ENCODE data around the gene CAVIN2.

Gene CAVIN2

GRCh38 chr2:191875859-191876258 is 29.0 kb upstream of the CAVIN2 start:
- Histone ChIP-seq H3K27me3 (ENCODE audit: control insufficient read depth, low read length) (no peaks in the 10 kb centered on the region), H3K4me2 (ENCODE audit: low read length) (no peak overlapping the region), H3K27ac (ENCODE audit: low read depth, low read length) (no peak overlapping the region), H3K4me1 (ENCODE audit: control insufficient read depth, low read length) (no peaks in the 10 kb centered on the region), H3K9me2 (replicated peaks; ENCODE audit: control insufficient read depth, low read length) (no peaks in the 10 kb centered on the region), H3K4me3 (ENCODE audit: low read length) (no peak overlapping the region), H3K9me3 (ENCODE audit: control insufficient read depth, insufficient read depth, low read length) (no peaks in the 10 kb centered on the region), H3F3A (ENCODE audit: control insufficient read depth, insufficient read depth) (no peaks in the 10 kb centered on the region), H3K79me2 (ENCODE audit: control insufficient read depth, low read length) (no peaks in the 10 kb centered on the region), H4K20me1 (ENCODE audit: control insufficient read depth, insufficient read depth, low read depth, low read length) (no peaks in the 10 kb centered on the region), H3K36me3 (ENCODE audit: control insufficient read depth, low read length) (no peaks in the 10 kb centered on the region)
- no peak for TF ChIP-seq CTCF (IDR thresholded peaks at IDR 0.05; ENCODE audit: low read depth, low read length, poor library complexity, severe bottlenecking)
- no peak for TF ChIP-seq EZH2phosphoT487 (IDR thresholded peaks at IDR 0.05; ENCODE audit: borderline replicate concordance, low read length)

- Histone ChIP-seq H3K27ac (ENCODE audit: low read depth, low read length) (no peak overlapping the region), H4K20me1 (ENCODE audit: control insufficient read depth, insufficient read depth, low read depth, low read length) (no peaks in the 10 kb centered on the region), H3K79me2 (ENCODE audit: control insufficient read depth, low read length) (no peaks in the 10 kb centered on the region), H3K4me2 (ENCODE audit: low read length) (no peak overlapping the region), H3F3A (ENCODE audit: control insufficient read depth, insufficient read depth) (no peaks in the 10 kb centered on the region), H3K9me3 (ENCODE audit: control insufficient read depth, insufficient read depth, low read length) (no peaks in the 10 kb centered on the region), H3K27me3 (ENCODE audit: control insufficient read depth, low read length) (no peaks in the 10 kb centered on the region), H3K4me1 (ENCODE audit: control insufficient read depth, low read length) (no peaks in the 10 kb centered on the region), H3K36me3 (ENCODE audit: control insufficient read depth, low read length) (no peaks in the 10 kb centered on the region), H3K4me3 (ENCODE audit: low read length) (no peak overlapping the region), H3K9me2 (replicated peaks; ENCODE audit: control insufficient read depth, low read length) (no peaks in the 10 kb centered on the region)
- no peak for TF ChIP-seq CTCF (IDR thresholded peaks at IDR 0.05; ENCODE audit: low read depth, low read length, poor library complexity, severe bottlenecking)
- no peak for TF ChIP-seq EZH2phosphoT487 (IDR thresholded peaks at IDR 0.05; ENCODE audit: borderline replicate concordance, low read length)
Measured at GRCh38 chr2:191870744-191871143, 23.9 kb upstream of the CAVIN2 start.

GRCh38 chr2:191869781-191870180 is 22.9 kb upstream of the CAVIN2 start:
- no peak overlapping the region for H3K4me3 ChIP-seq (ENCODE audit: low read length)
- H3K4me1 ChIP-seq (ENCODE audit: control insufficient read depth, low read length): no peaks in the 10 kb centered on the region
- no peak overlapping the region for H3K4me2 ChIP-seq (ENCODE audit: low read length)
- H4K20me1 ChIP-seq (ENCODE audit: control insufficient read depth, insufficient read depth, low read depth, low read length): no peaks in the 10 kb centered on the region
- TF ChIP-seq CTCF (IDR thresholded peaks at IDR 0.05; ENCODE audit: low read depth, low read length, poor library complexity, severe bottlenecking) (no peak), EZH2phosphoT487 (IDR thresholded peaks at IDR 0.05; ENCODE audit: borderline replicate concordance, low read length) (no peak)
- H3K36me3 ChIP-seq (ENCODE audit: control insufficient read depth, low read length): no peaks in the 10 kb centered on the region
- no peaks in the 10 kb centered on the region for H3K79me2 ChIP-seq (ENCODE audit: control insufficient read depth, low read length)
- no peaks in the 10 kb centered on the region for H3K9me3 ChIP-seq (ENCODE audit: control insufficient read depth, insufficient read depth, low read length)
- no peaks in the 10 kb centered on the region for H3K27me3 ChIP-seq (ENCODE audit: control insufficient read depth, low read length)
- no peaks in the 10 kb centered on the region for H3F3A ChIP-seq (ENCODE audit: control insufficient read depth, insufficient read depth)
- H3K9me2 ChIP-seq (replicated peaks; ENCODE audit: control insufficient read depth, low read length): no peaks in the 10 kb centered on the region
- no peak overlapping the region for H3K27ac ChIP-seq (ENCODE audit: low read depth, low read length)

- TF ChIP-seq CTCF (IDR thresholded peaks at IDR 0.05; ENCODE audit: low read depth, low read length, poor library complexity, severe bottlenecking) (no peak), EZH2phosphoT487 (IDR thresholded peaks at IDR 0.05; ENCODE audit: borderline replicate concordance, low read length) (no peak)
- H3K4me3 ChIP-seq (ENCODE audit: low read length): no peak overlapping the region
- no peak overlapping the region for H3K4me2 ChIP-seq (ENCODE audit: low read length)
- no peaks in the 10 kb centered on the region for H3K4me1 ChIP-seq (ENCODE audit: control insufficient read depth, low read length)
- H3K27ac ChIP-seq (ENCODE audit: low read depth, low read length): no peak overlapping the region
- no peaks in the 10 kb centered on the region for H3K79me2 ChIP-seq (ENCODE audit: control insufficient read depth, low read length)
- H3F3A ChIP-seq (ENCODE audit: control insufficient read depth, insufficient read depth): no peaks in the 10 kb centered on the region
- no peaks in the 10 kb centered on the region for H3K36me3 ChIP-seq (ENCODE audit: control insufficient read depth, low read length)
- H3K9me2 ChIP-seq (replicated peaks; ENCODE audit: control insufficient read depth, low read length): no peaks in the 10 kb centered on the region
- no peaks in the 10 kb centered on the region for H4K20me1 ChIP-seq (ENCODE audit: control insufficient read depth, insufficient read depth, low read depth, low read length)
- no peaks in the 10 kb centered on the region for H3K27me3 ChIP-seq (ENCODE audit: control insufficient read depth, low read length)
- no peaks in the 10 kb centered on the region for H3K9me3 ChIP-seq (ENCODE audit: control insufficient read depth, insufficient read depth, low read length)
Measured at GRCh38 chr2:191869178-191869577, 22.3 kb upstream of the CAVIN2 start.
